KMS-11 (cell line): ENCODE data around the gene HVCN1.
A peak's percentile ranks its signal among the peaks of the same experiment; 100 is the strongest.

Experiments used
- H2AFZ ChIP-seq: fragments of 200-600 bp; sonication (generic); 2 replicates; pipeline ENCODE4 v1.6.1; 2016; ENCODE audit warnings: antibody characterized with exemption, mixed run types, low read depth
- H3K27ac ChIP-seq: fragments of 200-600 bp; sonication (generic); 2 replicates; pipeline ENCODE4 v1.6.1; 2016; ENCODE audit warnings: mild to moderate bottlenecking, mixed run types
- H3K27me3 ChIP-seq: fragments of 200-600 bp; sonication (generic); 2 replicates; pipeline ENCODE4 v1.6.1; 2017; ENCODE audit warnings: mild to moderate bottlenecking, low read depth, mixed run types, moderate library complexity; ENCODE audit not compliant: insufficient read depth
- H3K36me3 ChIP-seq: fragments of 200-600 bp; sonication (generic); 2 replicates; pipeline ENCODE4 v1.6.1; 2017; ENCODE audit warnings: mild to moderate bottlenecking, mixed run types; ENCODE audit not compliant: insufficient read depth
- H3K4me1 ChIP-seq: fragments of 200-600 bp; sonication (generic); 2 replicates; pipeline ENCODE4 v1.6.1; 2016; ENCODE audit warnings: mild to moderate bottlenecking, low read depth, mixed run types; ENCODE audit not compliant: poor library complexity, severe bottlenecking
- H3K4me2 ChIP-seq: fragments of 200-600 bp; sonication (generic); 2 replicates; pipeline ENCODE4 v1.7.0; 2016; ENCODE audit warnings: mild to moderate bottlenecking, mixed run types
- H3K4me3 ChIP-seq: fragments of 200-600 bp; sonication (generic); IDR thresholded peaks from 2 replicates; pipeline ENCODE4 v1.6.1; 2017; ENCODE audit warnings: low read depth, low read length, mixed read lengths; ENCODE audit not compliant: insufficient read depth
- H3K79me2 ChIP-seq: fragments of 200-600 bp; sonication (generic); 2 replicates; pipeline ENCODE4 v1.6.1; 2016; ENCODE audit warnings: low read depth, mixed run types; ENCODE audit not compliant: insufficient read depth
- H3K9ac ChIP-seq: fragments of 200-600 bp; sonication (generic); 2 replicates; pipeline ENCODE4 v1.6.1; 2016; ENCODE audit warnings: mild to moderate bottlenecking, mixed run types
- H4K20me1 ChIP-seq: fragments of 200-600 bp; sonication (generic); 2 replicates; pipeline ENCODE4 v1.6.1; 2016; ENCODE audit warnings: mild to moderate bottlenecking, mixed run types; ENCODE audit not compliant: insufficient read depth
- CTCF ChIP-seq: fragments of 200-600 bp; sonication (generic); conservative IDR thresholded peaks from 2 replicates; pipeline ENCODE4 v1.6.1; 2017; ENCODE audit warnings: low read depth, mild to moderate bottlenecking, antibody characterized with exemption, low read length, moderate library complexity, mixed read lengths

Gene HVCN1

DNA sequence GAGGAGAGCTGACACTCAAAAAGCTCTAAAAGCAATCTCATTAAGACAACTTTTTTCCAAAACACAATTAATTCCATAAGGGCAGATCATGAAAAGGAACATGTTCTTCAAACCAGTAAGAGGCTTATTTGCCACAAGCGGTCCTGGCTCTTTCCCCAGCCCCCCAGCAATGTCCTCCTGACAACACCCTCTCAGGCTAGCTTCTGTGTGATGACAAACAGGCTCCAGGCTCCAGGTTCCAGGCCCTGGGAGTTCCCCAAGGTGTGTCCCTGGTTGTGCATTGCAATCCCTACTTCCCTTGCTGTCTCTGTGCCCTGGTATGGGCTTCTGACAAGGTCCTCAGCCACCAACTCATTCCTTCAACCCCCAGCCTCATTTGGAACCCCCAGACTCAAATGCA lies 8.9 kb downstream of the HVCN1 start:
- no peaks in the 10 kb centered on the region for H3K36me3 ChIP-seq
- no peak overlapping the region for H3K4me2 ChIP-seq
- H3K27me3 ChIP-seq: no peaks in the 10 kb centered on the region
- H3K4me1 ChIP-seq: peaks cover 30% of the 10 kb centered on the region
- TF ChIP-seq CTCF: no peak
- H3K9ac ChIP-seq: no peak overlapping the region
- H4K20me1 ChIP-seq: no peaks in the 10 kb centered on the region
- no peak overlapping the region for H2AFZ ChIP-seq
- H3K79me2 ChIP-seq: no peaks in the 10 kb centered on the region
- no peak overlapping the region for H3K27ac ChIP-seq
- H3K4me3 ChIP-seq: no peak overlapping the region

DNA sequence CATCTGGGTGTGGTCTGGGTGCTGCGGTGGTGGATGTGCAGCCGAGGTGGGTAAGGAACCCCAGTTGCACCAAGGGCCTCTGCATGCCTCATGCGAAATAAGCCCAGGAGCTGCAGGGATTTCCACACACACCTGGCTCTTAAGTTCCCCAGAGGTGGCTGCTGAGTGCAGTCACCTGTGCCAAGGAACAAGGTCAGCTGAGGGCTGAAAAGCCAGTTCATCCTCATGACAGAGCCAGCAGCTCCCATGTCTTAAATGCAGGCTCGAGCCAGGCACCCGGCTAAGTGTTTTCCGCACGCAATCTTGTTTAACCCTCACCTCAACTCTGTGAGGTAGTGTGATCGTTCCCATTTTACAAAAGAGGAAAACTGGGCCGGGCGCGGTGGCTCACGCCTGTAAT lies 9.7 kb downstream of the HVCN1 start:
- H3K4me1 ChIP-seq: peaks cover 39% of the 10 kb centered on the region
- no peak overlapping the region for H3K9ac ChIP-seq
- TF ChIP-seq CTCF: no peak
- no peak overlapping the region for H3K4me3 ChIP-seq
- no peaks in the 10 kb centered on the region for H4K20me1 ChIP-seq
- no peaks in the 10 kb centered on the region for H3K79me2 ChIP-seq
- no peak overlapping the region for H2AFZ ChIP-seq
- H3K36me3 ChIP-seq: no peaks in the 10 kb centered on the region
- H3K4me2 ChIP-seq: no peak overlapping the region
- H3K27me3 ChIP-seq: no peaks in the 10 kb centered on the region
- H3K27ac ChIP-seq: no peak overlapping the region

DNA sequence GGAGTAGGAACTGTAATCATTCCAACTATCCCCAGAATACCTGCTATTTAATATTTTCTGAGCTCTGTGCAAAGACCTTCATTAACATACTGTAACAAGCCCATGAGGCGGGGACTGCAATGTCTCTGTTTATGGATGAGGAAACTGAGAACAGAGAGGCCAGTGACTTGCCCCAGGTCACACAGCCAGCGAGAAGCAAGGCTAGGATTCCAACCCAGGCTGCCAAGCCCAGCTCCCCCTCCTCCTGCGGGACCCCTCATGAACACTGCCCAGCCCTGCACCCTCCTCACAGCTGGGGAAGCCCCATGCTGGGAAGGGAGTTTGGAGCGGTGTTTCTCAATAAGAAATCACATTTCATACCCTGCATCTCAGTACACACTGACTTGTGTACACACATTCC lies 10.9 kb downstream of the HVCN1 start:
- H3K27me3 ChIP-seq: no peaks in the 10 kb centered on the region
- H4K20me1 ChIP-seq: no peaks in the 10 kb centered on the region
- no peaks in the 10 kb centered on the region for H3K79me2 ChIP-seq
- H3K4me1 ChIP-seq: peaks cover 51% of the 10 kb centered on the region
- no peaks in the 10 kb centered on the region for H3K36me3 ChIP-seq
- peak overlapping the region; percentile 38; the same call in 1 of the 2 replicates for H3K27ac ChIP-seq
- H2AFZ ChIP-seq: no peak overlapping the region; the same call in 1 of the 2 replicates
- no peak for TF ChIP-seq CTCF
- no peak overlapping the region for H3K9ac ChIP-seq
- H3K4me3 ChIP-seq: no peak overlapping the region
- H3K4me2 ChIP-seq: no peak overlapping the region

- Histone ChIP-seq H3K9ac (no peak overlapping the region), H3K4me3 (no peak overlapping the region), H3K27me3 (no peaks in the 10 kb centered on the region), H3K27ac (peak overlapping the region; percentile 38; the same call in 1 of the 2 replicates), H2AFZ (peak overlapping the region; percentile 34), H3K4me1 (peaks cover 57% of the 10 kb centered on the region), H3K79me2 (no peaks in the 10 kb centered on the region), H3K4me2 (peak overlapping the region; percentile 63; the same call in 1 of the 2 replicates), H3K36me3 (no peaks in the 10 kb centered on the region), H4K20me1 (no peaks in the 10 kb centered on the region)
- TF ChIP-seq CTCF: no peak
Observed at GRCh38 chr12:110677206-110677911, 11.6 kb downstream of the HVCN1 start.
